Astrocyte of the spinal cord (primary cell): Measurements from ENCODE around the gene ENTHD1.
"Not testable (repeated sequence)": the region's sequence is repeated elsewhere in the genome, so short reads cannot be mapped to it uniquely, and the experiment has no call there.

Experiments used
- DNase-seq: peaks from one replicate; pipeline ENCODE4 v3.0.0; 2011; ENCODE audit warnings: low read depth, low spot score
- H3K4me3 ChIP-seq: 2 replicates; pipeline ENCODE4 v1.5.1; 2011; ENCODE audit warnings: low read depth, mild to moderate bottlenecking, low read length, moderate library complexity
- CTCF ChIP-seq: IDR thresholded peaks from 2 replicates; pipeline ENCODE4 v1.5.1; 2012; ENCODE audit warnings: low read depth, mild to moderate bottlenecking, low read length, inconsistent platforms
- in situ Hi-C: cut with HindIII; loops from 2 replicates; pipeline ENCODE4 v1.10.0; 2017; ENCODE audit warnings: low sequenced_read_pairs

Gene ENTHD1

GRCh38 chr22:39859903-39860588, 33.5 kb downstream of the ENTHD1 start:
- no peak overlapping the region for H3K4me3 ChIP-seq
- no peak for DNase-seq
- in situ Hi-C loops = no loop called here
- no peak for TF ChIP-seq CTCF

- in situ Hi-C loops = no loop called here
- no peak for TF ChIP-seq CTCF
These were observed 37.0 kb downstream of the ENTHD1 start for GRCh38 chr22:39856588-39856987.

GRCh38 chr22:39852799-39853198, 40.8 kb downstream of the ENTHD1 start:
- no peak overlapping the region for H3K4me3 ChIP-seq
- DNase-seq = no peak
- in situ Hi-C loops = no loop called here
- no peak for TF ChIP-seq CTCF

More at GRCh38 chr22:39856588-39856987, 37.0 kb downstream of the ENTHD1 start:
- no peak for DNase-seq
- H3K4me3 ChIP-seq = no peak overlapping the region

DNA sequence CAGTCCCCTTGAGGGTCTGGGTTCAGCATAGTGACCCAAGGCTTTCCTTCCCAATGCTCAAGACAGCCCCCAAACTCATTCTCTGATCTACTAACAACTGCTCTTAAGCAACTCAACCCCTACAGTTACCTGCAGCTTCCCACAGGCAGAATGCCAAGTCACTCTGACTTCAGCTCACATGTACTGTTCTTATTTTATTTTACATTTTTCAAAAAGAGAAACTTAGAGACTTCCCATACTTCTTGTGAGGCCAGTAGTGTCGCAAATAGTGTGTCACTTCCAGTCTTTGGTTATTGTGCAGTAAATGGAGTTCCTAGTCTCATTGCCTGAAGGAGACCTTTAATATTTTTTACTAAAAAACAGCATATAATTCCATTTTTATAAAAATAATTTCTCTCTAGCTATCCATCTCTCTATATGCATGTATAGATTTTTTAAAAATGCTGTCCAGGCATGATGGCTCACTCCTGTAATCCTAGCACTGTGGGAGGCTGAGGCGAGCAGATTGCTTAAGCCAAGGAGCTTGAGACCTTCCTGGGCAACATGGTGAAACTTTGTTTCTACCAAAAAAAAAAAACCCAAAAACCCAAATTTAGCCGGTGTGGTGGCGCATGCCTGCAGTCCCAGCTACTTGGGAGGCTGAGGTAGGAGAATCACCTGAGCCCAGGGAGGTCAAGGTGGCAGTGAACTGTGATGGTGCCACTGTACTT, 41.8 kb downstream of the ENTHD1 start:
- H3K4me3 ChIP-seq = no peak overlapping the region
- no peak for TF ChIP-seq CTCF
- in situ Hi-C loops = no loop called here
- no peak for DNase-seq

GRCh38 chr22:39847477-39847876, 46.1 kb downstream of the ENTHD1 start:
- in situ Hi-C loops = no loop called here
- TF ChIP-seq CTCF = no peak
- no peak for DNase-seq
- no peak overlapping the region for H3K4me3 ChIP-seq

- in situ Hi-C loops, DNase-seq, H3K4me3 ChIP-seq: not testable (repeated sequence)
These were observed 47.0 kb downstream of the ENTHD1 start for GRCh38 chr22:39846539-39846938.

- in situ Hi-C loops = no loop called here
- no peak for TF ChIP-seq CTCF
- DNase-seq = no peak
- H3K4me3 ChIP-seq = no peak overlapping the region
These were observed 48.0 kb downstream of the ENTHD1 start for GRCh38 chr22:39845529-39845928.
